ENCODE results near the gene PHF19.

The PHF19 gene

DNA sequence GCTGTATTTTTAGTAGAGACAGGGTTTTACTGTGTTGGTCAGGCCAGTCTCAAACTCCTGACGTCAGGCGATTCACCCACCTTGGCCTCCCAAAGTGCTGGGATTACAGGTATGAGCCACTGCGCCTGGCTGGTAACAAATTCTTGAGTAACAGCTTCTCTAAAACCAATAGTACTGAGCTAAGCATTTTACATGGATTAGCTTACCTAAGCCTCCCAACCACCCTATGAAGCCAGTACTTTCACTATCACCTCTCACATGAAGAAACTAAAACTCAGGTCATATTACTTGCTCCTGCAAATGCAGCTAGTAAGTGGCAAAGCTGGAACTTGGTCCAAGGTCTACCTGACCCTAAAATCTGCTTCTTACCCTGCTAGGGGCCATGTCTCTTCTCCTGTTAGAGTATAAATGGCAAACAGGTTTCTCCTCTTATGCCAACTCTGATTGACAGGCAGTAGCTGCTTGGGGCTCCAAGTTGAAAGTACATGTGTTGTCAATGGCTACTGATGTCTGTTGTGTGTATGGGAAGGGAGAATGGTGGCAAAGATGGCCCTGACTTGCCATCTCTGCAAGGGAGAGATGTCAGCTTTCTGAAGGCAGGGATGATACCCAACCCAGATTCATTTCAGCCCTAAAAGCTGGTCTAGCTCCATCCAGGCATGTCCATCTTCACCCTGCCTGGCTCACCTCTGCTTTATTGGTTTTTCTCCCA is 4.0 kb downstream of the PHF19 start:
- DNase-seq: no peak

DNA sequence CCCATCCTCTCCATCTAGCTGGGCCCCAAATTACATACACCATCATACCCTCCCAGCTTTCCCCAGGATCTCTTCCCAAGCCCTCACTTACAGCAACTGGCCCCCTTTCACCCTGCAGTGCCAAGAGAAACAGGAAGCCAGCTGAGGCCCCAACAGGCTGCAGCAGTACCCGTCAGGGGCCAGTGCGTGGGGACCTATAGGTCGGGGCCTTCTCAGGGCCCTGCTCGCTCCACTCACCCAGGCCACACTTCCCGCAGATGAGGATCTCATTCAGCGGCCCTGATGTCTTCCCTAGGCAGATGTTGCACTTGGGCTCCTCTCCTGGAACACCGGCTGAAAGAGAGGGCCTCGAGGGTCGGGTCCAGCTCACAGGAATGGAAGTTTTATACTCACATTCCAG is 6.8 kb downstream of the PHF19 start:
- no peak for DNase-seq

DNA sequence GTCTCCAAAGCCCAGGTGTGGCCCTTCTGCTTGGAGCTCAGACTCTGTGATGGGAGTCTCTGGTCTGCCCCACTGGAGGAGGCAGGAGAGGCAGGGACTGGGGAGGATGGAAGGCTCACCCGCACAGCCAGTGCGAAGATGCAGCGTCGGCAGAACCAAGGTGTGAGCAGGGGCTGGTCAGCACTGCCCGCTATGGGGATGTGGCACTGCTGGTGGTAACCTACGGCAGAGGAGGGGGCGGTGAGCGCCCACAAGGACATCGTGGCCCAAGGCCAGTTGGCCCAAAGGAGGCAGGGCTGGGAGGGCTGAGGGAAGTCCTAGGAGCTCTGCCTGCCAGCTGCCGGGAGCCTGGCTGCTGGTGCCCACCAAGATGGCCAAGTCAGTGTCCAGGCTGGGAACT is 7.3 kb downstream of the PHF19 start:
- DNase-seq: no peak

DNA sequence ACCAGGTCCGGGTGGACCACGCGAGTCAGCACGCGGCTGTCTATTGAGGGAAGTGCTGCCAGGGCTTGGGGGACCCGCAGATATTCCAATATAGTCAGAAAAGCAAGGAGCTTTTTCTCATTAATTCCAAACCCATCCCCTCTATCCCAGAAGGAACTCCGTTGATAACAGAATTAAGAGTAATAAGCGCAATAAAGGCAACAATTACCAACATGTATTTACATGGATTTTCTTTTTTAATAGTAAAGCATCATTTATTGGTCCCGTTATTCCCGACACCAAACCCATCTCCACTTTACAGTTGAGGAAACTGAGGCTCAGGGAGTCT is 7.7 kb downstream of the PHF19 start:
- no peak for DNase-seq

DNA sequence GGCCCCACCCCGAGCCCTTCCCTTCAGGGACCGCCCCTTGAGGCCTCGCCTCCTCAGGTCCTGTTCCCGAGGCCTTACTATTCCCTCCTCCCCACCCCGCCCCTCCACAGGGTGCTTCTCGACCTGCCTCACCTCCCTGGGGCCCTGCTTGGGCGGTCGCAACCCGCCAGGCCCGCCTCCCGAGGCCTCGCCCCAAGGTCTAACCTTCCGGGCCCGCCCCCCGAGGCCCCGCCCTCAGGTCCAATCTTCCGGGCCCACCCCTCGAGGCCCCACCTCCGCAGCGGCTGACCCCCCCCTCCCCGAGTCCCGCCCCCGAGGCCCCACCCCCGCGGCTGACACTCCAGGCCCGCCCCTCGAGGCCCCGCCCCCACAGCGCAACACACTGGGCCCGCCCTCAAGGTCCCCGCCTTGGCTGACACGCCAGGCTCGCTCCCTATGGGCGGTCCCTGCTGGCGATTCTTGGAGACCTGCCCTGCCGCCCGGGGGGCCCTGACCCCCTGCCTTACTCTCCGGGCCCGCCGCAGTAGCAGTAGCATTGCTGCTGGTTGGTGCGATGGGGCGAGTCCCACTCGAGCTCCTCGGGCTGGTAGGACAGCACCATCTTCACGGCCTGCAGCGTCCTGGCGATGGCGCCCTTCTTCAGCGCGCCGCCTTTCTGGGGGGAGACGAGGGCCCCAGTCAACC is 8.2 kb downstream of the PHF19 start:
- peak; percentile 98 for DNase-seq

DNA sequence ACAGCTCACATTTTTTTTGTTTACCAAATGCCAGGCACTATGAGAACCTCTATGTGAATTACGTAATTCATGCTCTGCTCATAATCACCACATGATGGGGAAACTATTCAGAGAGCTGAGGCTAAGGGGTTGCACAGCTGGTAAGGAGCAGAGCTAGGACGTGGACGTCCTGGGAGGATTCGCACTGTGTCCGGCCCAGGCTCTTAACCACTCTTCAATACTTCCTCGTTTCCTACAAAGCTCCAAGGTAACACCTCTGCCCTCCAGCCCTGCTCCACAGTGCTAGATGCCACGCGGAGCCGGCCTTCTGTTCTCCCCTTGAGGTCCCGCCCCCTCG is 8.7 kb downstream of the PHF19 start:
- DNase-seq: no peak

DNA sequence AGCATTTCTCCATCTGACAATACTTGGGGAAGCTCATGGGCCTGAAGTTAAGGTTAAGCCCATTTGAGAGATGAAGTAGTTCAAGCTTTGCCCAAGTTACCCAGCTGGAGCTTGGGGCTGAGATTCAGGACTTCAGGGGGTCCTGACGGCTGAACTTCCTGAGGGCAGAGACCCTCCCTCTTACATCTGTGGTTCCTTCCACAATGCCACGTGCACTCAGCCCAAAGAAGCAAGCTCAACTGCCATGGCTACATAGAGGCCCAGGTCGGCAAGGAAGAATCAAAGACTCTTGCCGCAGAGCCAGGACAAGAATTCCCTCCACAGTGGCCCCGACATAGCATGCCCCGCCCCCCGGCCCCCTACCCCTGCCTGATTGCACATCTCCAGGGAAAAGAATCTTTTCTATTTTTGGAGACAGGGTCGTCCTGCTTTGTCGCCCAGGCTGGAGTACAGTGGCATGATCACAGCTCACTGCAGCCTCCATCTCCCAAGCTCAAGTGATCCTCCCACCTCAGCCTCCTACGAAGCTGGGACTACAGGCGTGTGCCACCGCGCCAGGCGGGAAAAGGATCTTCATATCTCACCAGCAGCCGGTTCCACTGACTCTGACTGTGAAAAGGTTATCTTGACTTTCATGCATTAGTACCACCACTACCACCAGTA is 9.2 kb downstream of the PHF19 start:
- no peak for DNase-seq

DNA sequence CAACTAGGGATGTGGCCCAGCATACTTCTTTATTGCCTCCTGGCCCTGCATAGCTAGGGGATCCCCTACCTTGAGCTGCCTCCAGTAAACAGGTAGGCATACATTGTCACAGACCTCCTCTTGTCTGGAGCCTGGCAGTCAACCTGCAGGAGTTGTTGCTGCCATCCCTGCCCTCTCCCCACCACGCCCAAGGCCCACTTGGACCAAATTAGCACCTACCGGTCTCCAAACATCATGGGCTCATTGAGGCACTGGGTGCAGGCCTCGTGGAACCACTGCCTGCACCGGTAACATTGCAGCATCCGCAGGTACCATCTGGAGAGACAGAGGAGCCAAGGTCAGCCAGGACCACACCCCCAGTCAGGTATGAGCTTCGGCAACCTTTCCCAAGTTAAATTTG is 10.3 kb downstream of the PHF19 start:
- DNase-seq: no peak

DNA sequence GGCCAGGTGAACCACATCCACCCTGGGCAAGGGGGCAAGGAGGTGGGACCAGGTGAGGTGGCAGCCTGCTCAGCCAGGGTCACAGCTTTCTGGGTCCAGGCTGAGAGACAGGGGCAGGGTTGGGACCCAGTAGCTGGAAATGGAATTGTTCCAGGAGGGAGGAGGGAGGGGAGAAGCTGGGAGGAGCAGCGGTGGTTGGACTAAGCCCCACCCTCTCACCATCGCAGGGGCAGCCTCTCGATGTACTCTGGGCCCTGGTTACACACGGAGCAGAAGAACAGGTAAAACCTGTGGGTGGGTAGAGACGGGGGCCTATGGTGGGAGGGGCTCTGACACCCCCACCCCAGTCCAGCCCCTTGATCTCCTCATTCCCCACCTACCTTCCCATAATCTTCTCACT is 11.2 kb downstream of the PHF19 start:
- DNase-seq: no peak

DNA sequence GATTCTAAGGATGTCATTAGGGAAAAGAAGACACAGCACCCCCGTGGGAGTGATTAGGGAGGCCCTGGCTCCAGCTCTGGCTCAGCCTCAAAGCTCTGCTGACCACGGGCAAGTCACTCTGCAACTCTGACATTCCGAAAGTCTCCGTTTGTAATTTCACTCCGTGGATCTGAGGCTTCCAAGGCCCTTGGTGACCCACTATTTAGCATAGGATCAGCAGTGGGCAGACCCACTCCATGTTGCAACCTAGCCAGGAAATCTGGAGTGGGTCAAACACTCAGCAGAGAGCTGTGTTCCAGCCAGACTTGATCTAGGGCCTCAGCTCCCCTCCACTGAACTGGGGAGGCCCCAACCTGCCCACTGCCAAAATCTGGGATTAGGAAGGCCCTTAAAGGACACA is 11.8 kb downstream of the PHF19 start:
- DNase-seq: no peak

DNA sequence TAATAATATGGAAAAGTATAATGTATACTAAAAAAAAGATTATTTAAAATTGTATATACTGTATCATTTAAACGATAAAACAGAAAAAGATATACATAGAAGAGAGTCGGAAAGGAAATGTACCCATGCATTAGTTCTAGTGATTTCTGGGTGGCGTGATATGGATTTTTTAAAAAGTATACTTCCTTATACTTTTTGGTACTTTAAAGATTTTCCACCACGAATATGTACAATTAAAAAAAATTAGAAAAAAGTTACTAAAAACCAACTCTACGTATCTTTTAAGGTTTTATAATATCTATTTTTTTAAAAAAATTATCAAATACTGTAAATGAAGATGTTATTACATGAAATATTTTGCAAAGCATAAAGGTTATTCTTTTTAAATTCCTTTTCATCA is 12.3 kb downstream of the PHF19 start:
- DNase-seq: no peak

DNA sequence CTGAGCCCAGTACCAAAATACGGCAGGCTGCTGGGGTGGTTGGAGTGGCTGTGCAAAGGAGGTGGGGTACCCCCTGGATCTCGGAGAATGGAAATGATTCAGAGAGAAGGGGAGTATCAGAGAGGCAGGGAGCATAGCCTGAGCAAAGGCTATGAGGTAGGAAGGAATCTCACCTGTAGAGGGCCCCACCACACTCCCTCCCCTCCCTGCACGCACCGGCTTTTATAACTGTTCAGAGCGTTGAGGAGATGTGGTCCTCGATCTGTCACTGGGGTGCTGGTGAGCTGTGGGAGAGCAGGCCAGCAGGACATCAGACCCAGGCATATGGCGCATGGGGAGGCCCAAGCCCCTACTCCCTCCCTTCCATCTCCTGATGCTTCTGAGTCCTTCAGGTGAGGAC is 13.2 kb downstream of the PHF19 start:
- DNase-seq: no peak

DNA sequence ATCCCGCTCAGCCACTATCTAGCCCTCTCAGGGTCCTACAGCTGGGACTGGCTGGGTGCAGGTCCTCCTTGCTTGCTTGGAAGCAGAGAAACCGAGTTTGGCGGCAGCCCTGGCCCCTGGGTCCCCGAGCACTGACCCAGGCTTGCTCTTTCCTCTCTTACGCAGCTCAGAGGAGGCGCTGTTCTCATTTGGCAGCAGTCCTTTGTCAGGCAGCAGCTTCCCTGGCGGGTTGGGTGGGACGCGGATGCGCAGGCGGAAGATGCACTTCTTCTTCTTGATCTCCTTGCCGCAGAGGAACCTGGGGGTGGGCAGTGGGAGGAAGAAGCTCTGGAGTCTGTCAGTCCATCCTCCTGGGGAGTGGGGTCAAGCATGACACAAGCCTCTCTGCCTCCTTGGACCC is 14.5 kb downstream of the PHF19 start:
- DNase-seq: no peak

DNA sequence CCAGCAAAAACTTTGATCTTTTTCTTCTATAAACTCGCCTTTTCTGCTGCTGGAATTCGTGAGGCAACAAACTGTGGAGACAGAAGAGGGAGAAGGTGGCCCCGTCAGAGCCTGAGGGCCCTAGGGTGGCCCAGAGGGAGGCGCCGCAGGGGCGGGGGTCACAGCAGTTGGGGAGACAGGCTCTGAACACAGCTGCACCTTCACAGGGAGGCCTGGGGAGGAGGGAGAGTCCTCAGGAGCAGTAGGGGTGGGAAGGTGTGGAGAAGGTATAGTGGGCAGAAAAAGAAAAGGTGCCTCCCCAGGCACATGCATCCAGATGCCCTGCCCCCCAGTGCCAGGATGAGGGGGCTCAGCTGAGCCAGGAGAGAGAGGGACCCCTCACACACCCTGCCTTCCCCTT is 15.1 kb downstream of the PHF19 start:
- DNase-seq: no peak

DNA sequence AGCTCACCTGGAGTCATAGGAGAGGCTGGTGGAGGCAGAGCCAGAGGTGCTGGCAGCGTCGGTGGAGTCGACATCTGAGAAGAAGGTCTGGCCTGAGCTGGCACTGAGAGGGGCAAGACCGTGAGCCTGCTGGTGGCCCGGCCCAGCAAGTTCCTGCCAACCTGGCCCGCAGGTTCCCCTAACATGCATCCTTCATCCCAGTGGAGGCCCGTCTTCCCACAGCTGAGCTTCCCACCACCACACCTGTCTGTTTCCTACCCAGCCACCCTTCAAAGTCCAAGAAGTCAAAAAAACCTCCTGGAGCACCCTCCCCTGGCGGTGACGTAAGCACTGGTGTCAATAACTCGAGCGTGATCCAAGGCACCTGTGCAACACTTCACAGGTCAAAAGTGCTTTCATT is 16.9 kb downstream of the PHF19 start:
- no peak for DNase-seq

DNA sequence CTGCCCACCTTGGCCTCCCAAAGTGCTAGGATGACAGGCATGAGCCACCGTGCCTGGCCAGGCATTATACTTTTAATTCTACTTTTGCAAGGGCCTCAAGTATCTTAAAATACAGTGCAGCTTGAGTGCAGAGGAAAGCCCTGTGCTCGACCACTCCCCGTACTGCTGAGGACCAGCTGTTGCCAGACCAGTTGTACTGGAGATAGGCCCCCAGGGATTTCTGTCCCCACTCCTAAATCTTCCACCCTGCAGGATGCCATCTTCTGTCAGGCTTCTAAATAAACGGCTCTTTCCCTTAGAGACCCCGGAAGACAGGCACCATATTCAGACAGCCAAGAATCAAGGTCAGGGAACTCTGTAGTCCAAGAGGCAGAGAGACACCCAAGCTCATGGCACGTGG is 17.6 kb downstream of the PHF19 start:
- DNase-seq: no peak

DNA sequence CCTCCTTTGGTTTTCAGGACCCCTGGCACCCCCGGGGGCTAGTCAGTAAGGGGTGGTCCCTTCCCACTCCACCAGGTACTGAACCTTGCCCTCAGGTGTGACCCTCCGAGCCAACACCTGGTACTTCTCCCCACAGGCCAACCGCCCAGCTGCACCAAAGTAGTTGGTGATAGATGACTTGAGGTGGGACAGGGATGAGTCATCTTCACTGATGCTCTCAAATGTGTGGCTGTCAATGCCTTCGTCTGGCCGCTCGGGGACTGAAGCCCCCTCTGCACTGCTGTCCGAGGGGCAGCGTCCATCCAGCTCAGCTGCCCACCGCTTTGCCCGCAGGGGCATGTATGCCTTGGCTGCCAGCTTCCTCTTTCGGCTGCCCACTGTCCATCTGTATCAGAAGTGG is 19.1 kb downstream of the PHF19 start:
- DNase-seq: no peak

DNA sequence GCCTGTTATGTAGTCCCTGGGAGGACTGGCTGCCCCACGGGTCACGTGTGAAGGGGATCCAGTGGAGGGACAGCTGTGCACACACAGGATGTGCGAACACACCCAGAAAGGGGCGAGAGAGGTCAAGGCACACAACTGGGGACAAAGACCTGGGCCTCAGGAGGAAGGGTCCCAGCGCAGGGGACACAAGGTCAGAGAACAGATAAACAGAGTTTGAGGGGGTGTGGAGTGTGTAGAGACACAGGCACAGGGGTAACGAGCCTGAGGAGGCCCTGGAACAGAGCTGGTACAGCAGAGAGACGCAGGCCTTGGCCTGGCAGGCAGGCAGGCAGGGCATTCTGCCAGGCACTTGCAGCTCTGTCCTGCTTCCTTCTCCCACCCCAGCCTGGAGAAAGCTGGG is 19.5 kb downstream of the PHF19 start:
- no peak for DNase-seq

DNA sequence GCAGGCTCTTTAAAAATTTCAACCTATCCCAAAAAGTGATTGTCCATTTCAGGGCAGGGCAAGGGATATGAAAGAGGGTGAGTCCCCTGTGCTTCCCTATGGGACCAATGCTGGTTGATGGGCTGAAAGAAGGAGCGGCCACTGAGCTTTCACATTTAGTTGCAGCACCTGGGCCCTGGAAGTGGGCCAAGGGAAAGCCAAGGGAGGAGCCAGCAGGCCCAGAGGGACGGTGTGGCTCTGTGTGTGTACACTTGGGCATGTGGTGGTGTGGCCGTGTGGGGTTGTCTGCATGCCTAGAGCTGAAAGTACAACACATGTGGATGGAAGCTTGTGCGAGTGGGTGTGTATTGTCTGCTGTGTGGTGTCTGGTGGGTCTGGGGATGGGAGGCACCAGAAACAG is 20.3 kb downstream of the PHF19 start:
- DNase-seq: no peak

DNA sequence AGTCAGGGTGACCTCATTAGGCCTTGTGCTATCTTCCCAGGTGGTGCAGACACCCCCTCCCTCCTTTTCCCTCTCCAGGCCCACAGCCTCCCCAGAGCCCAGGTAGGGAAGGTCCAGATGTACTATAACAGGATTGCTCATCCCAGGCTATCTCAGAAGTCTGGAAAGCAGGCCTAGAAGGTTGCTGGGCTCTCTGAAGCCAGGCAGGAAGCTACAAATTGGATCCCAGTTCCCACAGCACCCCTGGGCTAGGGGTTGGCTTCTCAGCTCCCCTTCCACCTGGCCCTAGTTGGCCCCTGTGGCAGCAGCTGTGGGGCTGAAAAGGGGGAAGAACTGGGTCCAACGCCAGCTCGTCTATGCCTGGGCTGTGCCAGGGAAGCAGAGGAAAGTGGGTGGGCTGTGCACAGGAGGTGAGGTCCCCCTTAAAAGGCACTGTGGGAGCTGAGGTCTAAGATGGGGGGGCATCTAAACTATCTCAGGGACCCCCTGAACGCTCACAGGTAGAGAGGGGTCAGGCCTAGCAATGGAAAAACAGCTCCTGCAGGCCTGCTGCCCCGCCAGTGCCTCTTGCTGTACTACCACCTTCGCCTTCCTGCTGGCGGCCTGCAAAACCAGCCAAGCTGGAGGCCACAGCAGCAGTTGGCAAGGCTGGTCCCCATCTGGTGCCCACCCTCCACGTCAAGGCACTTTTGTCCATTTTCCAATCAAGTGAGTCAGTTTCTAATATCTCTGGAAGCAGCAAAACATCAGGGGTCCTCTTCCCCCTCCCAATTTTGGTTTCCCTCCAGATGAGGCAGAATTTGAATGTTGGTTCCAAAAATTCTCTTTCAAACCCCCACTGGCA is 20.9 kb downstream of the PHF19 start:
- no peak for DNase-seq

DNA sequence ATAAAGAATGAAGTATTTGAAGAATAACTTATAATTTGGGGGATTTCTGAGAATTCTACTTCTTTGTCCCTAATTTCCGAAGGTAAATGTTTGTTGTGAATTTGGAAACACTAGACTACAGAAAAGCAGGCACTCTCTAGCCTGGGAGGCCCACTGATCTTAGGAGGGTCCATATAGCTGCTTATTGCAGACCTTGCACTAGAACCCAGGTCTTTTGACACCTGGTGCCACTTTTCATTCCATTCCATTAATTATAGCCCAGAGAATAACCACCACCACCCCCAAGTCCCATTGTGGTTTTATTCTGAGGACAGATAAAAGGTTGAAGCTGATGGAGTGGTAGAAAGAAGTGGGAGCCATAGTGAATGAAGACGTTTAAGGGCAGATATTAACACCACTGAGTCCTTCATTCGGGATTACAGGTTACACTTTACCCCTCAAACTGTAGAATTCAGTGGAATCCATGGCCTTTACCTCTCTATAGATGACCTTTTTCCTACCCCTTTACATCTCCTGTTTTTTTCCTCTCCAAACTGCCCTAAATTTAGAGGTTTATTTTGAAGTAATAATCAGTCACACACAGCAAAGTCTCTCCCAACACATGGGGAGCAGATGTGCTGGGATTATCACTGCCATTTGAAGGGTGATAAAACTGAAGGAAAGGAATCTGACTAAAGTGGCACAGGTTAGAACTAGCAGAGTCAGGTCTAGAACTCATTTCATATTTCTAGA is 22.2 kb downstream of the PHF19 start:
- no peak for DNase-seq

DNA sequence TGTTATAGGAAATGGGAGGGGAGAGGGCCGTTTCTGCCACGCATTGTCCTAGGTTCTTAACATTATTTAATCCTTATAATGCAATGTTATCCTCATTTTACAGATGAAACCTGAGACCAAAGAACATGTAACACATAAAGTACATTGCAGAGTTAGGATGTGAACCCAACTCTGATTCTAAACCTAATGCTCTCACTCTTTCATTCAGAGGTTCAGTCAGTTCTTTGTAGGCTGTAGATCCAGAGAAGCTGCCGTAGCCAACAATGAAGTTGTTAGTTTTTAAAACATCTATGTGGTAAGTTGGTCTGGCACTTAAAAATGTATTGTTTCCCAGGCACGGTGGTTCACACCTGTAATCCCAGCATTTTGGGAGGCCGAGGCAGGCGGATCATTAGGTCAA is 23.8 kb downstream of the PHF19 start:
- DNase-seq: no peak

Data from CD4-positive, alpha-beta T cell treated with Interleukin-6 for 4 hours (primary cell).